SK-N-SH treated with all-trans-retinoic acid at 6 μM for 48 hours (cell line): Measurements from ENCODE around the gene FAM20B.
A peak's percentile ranks its signal among the peaks of the same experiment; 100 is the strongest.

Experiments used
- ATAC-seq: fragments of 200-7000 bp; cut with Tn5 transposase; 3 replicates; pipeline ENCODE4 v1.9.1; 2020; ENCODE audit warnings: mild to moderate bottlenecking, moderate library complexity
- ARNTL ChIP-seq: fragments of 450-650 bp; formaldehyde crosslinking; IDR thresholded peaks from 2 replicates; pipeline ENCODE4 v1.5.0; 2020; ENCODE audit warnings: low read depth, mild to moderate bottlenecking, moderate library complexity, borderline replicate concordance
- BACH2 ChIP-seq: fragments of 250-450 bp; sonication (Bioruptor Pico); IDR thresholded peaks from 2 replicates; pipeline ENCODE4 v1.9.0; 2021; ENCODE audit warnings: mild to moderate bottlenecking, borderline replicate concordance
- ESRRG ChIP-seq: fragments of 250-450 bp; sonication (Bioruptor Pico); IDR thresholded peaks from 2 replicates; pipeline ENCODE4 v1.6.1; 2021; ENCODE audit warnings: mild to moderate bottlenecking
- GLIS3 ChIP-seq: fragments of 250-450 bp; sonication (Bioruptor Pico); IDR thresholded peaks from 2 replicates; pipeline ENCODE4 v1.5.0; 2020; ENCODE audit warnings: mild to moderate bottlenecking, moderate library complexity
- ISL1 ChIP-seq: fragments of 250-450 bp; sonication (Bioruptor Pico); IDR thresholded peaks from 2 replicates; pipeline ENCODE4 v2.1.2; 2022; ENCODE audit warnings: mild to moderate bottlenecking, moderate library complexity
- OSR1 ChIP-seq: fragments of 250-450 bp; sonication (Bioruptor Pico); IDR thresholded peaks from 2 replicates; pipeline ENCODE4 v1.8.0; 2022; ENCODE audit warnings: moderate library complexity, mild to moderate bottlenecking, inconsistent platforms
- PPARA ChIP-seq: fragments of 250-450 bp; sonication (Bioruptor Pico); IDR thresholded peaks from 2 replicates; pipeline ENCODE4 v1.5.0; 2020; ENCODE audit warnings: mild to moderate bottlenecking, borderline replicate concordance
- RARB ChIP-seq: fragments of 250-450 bp; sonication (Bioruptor Pico); IDR thresholded peaks from 2 replicates; pipeline ENCODE4 v1.8.0; 2021; ENCODE audit warnings: mild to moderate bottlenecking, moderate library complexity
- SNAI2 ChIP-seq: fragments of 250-450 bp; sonication (Bioruptor Pico); IDR thresholded peaks from 2 replicates; pipeline ENCODE4 v1.5.0; 2020; ENCODE audit warnings: mild to moderate bottlenecking, moderate library complexity
- TCF4 ChIP-seq: fragments of 250-450 bp; sonication (Bioruptor Pico); IDR thresholded peaks from 2 replicates; pipeline ENCODE4 v1.8.0; 2021; ENCODE audit warnings: mild to moderate bottlenecking, moderate library complexity, borderline replicate concordance
- TOX ChIP-seq: fragments of 250-450 bp; sonication (Bioruptor Pico); IDR thresholded peaks from 2 replicates; pipeline ENCODE4 v1.8.0; 2021; ENCODE audit warnings: mild to moderate bottlenecking, moderate library complexity, borderline replicate concordance
- ZFP3 ChIP-seq: fragments of 250-450 bp; sonication (Bioruptor Pico); IDR thresholded peaks from 2 replicates; pipeline ENCODE4 v1.5.0; 2020; ENCODE audit warnings: mild to moderate bottlenecking, moderate library complexity
- ZFP30 ChIP-seq: fragments of 450-650 bp; formaldehyde crosslinking; IDR thresholded peaks from 2 replicates; pipeline ENCODE4 v1.5.0; 2022; ENCODE audit warnings: mild to moderate bottlenecking, moderate library complexity
- ZNF565 ChIP-seq: fragments of 450-650 bp; formaldehyde crosslinking; conservative IDR thresholded peaks from 2 replicates; pipeline ENCODE4 v1.5.0; 2020; ENCODE audit warnings: low read depth, mild to moderate bottlenecking, moderate library complexity
- ZNF70 ChIP-seq: fragments of 450-650 bp; formaldehyde crosslinking; IDR thresholded peaks from 2 replicates; pipeline ENCODE4 v1.5.0; 2020; ENCODE audit warnings: mild to moderate bottlenecking, moderate library complexity
- ZNF8 ChIP-seq: fragments of 450-650 bp; formaldehyde crosslinking; IDR thresholded peaks from 2 replicates; pipeline ENCODE4 v1.5.0; 2020; ENCODE audit warnings: mild to moderate bottlenecking, moderate library complexity
- TF ChIP-seq, protein P1 (sequence below): fragments of 250-450 bp; sonication (Bioruptor Pico); IDR thresholded peaks from 2 replicates; pipeline ENCODE4 v1.5.0; 2020; ENCODE audit warnings: mild to moderate bottlenecking, moderate library complexity
- TF ChIP-seq, protein P2 (sequence below): fragments of 250-450 bp; sonication (Bioruptor Pico); IDR thresholded peaks from 2 replicates; pipeline ENCODE4 v1.8.0; 2021; ENCODE audit warnings: low read depth, mild to moderate bottlenecking, moderate library complexity, borderline replicate concordance
- TF ChIP-seq, protein P3 (sequence below): fragments of 250-450 bp; sonication (Bioruptor Pico); IDR thresholded peaks from 2 replicates; pipeline ENCODE4 v1.5.1; 2021; ENCODE audit warnings: mild to moderate bottlenecking, moderate library complexity

FAM20B gene

DNA sequence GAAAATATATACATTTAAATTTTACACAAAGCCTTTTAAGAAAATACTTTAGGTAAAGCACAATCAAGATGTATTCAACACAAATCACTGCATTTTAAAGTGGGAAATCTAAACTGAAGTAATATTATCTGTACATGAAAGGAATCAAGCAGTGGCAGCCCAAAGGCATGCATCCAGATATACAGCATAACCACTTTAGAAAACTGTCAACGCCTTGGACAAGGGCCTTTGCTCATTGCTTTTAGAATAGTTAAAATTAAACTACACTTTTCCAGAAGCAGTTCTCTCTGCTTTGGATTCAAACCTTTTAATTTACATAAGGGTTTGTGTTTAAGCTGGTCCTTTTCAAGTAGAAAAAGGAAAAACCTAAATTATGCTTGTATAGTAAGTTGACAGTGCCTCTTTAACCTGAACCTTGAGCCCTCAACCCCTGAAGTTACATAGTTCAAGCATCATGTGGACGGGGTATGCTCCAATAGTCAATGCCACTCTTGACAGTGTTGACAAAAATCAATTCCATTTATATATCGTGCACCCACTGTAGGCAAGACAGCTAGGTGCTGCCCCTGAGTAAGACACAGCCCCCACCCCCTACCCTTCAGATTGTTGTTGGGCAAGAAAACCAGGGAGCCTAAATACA lies 79.0 kb downstream of the FAM20B start:
- no peak for ATAC-seq
- TF ChIP-seq BACH2 (CRISPR knock-in tag) (no peak), ESRRG (CRISPR knock-in tag) (no peak)
- TF ChIP-seq, protein P1, sequence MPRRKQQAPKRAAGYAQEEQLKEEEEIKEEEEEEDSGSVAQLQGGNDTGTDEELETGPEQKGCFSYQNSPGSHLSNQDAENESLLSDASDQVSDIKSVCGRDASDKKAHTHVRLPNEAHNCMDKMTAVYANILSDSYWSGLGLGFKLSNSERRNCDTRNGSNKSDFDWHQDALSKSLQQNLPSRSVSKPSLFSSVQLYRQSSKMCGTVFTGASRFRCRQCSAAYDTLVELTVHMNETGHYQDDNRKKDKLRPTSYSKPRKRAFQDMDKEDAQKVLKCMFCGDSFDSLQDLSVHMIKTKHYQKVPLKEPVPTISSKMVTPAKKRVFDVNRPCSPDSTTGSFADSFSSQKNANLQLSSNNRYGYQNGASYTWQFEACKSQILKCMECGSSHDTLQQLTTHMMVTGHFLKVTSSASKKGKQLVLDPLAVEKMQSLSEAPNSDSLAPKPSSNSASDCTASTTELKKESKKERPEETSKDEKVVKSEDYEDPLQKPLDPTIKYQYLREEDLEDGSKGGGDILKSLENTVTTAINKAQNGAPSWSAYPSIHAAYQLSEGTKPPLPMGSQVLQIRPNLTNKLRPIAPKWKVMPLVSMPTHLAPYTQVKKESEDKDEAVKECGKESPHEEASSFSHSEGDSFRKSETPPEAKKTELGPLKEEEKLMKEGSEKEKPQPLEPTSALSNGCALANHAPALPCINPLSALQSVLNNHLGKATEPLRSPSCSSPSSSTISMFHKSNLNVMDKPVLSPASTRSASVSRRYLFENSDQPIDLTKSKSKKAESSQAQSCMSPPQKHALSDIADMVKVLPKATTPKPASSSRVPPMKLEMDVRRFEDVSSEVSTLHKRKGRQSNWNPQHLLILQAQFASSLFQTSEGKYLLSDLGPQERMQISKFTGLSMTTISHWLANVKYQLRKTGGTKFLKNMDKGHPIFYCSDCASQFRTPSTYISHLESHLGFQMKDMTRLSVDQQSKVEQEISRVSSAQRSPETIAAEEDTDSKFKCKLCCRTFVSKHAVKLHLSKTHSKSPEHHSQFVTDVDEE (CRISPR knock-in tag), result no peak
- TF ChIP-seq, protein P2, sequence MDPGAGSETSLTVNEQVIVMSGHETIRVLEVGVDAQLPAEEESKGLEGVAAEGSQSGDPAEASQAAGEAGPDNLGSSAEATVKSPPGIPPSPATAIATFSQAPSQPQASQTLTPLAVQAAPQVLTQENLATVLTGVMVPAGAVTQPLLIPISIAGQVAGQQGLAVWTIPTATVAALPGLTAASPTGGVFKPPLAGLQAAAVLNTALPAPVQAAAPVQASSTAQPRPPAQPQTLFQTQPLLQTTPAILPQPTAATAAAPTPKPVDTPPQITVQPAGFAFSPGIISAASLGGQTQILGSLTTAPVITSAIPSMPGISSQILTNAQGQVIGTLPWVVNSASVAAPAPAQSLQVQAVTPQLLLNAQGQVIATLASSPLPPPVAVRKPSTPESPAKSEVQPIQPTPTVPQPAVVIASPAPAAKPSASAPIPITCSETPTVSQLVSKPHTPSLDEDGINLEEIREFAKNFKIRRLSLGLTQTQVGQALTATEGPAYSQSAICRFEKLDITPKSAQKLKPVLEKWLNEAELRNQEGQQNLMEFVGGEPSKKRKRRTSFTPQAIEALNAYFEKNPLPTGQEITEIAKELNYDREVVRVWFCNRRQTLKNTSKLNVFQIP (CRISPR knock-in tag), result no peak

DNA sequence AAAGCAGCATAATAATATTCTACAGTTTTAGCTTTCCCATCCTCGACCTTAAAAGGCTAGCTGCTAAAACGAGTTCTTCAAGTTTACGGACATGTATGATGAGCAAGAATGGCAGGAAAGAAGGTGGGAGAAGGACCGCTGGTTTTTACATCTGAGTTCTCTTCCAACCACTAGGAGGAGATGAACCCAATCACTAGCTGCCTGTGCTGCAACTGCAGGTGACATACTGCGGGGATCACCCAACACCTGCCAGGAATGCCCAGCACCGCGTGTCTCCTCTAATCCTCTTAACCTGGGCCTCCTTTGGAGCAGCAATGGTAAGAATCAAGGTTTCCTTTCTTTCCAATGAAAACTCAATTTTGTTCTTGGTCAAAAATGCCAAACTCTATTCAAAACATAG lies 79.7 kb downstream of the FAM20B start:
- peak; percentile 28; the same call in 2 of the 3 replicates for ATAC-seq
- no peak for TF ChIP-seq TOX (CRISPR knock-in tag)
- TF ChIP-seq GLIS3 (CRISPR knock-in tag), result no peak
- TF ChIP-seq SNAI2 (CRISPR knock-in tag), result no peak
- no peak for TF ChIP-seq ARNTL (CRISPR knock-in tag)
- no peak for TF ChIP-seq ZNF565 (CRISPR knock-in tag)
- TF ChIP-seq RARB (CRISPR knock-in tag), result no peak
- no peak for TF ChIP-seq BACH2 (CRISPR knock-in tag)
- TF ChIP-seq ZFP30 (CRISPR knock-in tag), result no peak
- TF ChIP-seq ZFP3 (CRISPR knock-in tag), result no peak
- TF ChIP-seq ZNF8 (CRISPR knock-in tag), result no peak
- TF ChIP-seq, protein P3, sequence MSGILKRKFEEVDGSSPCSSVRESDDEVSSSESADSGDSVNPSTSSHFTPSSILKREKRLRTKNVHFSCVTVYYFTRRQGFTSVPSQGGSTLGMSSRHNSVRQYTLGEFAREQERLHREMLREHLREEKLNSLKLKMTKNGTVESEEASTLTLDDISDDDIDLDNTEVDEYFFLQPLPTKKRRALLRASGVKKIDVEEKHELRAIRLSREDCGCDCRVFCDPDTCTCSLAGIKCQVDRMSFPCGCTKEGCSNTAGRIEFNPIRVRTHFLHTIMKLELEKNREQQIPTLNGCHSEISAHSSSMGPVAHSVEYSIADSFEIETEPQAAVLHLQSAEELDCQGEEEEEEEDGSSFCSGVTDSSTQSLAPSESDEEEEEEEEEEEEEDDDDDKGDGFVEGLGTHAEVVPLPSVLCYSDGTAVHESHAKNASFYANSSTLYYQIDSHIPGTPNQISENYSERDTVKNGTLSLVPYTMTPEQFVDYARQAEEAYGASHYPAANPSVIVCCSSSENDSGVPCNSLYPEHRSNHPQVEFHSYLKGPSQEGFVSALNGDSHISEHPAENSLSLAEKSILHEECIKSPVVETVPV (CRISPR knock-in tag), result no peak
- TF ChIP-seq OSR1 (CRISPR knock-in tag), result no peak
- no peak for TF ChIP-seq ESRRG (CRISPR knock-in tag)
- no peak for TF ChIP-seq PPARA (CRISPR knock-in tag)
- TF ChIP-seq TCF4 (CRISPR knock-in tag), result no peak
- TF ChIP-seq ZNF70 (CRISPR knock-in tag), result no peak
- TF ChIP-seq, protein P1 (CRISPR knock-in tag), result no peak
- TF ChIP-seq ISL1 (CRISPR knock-in tag), result no peak

DNA sequence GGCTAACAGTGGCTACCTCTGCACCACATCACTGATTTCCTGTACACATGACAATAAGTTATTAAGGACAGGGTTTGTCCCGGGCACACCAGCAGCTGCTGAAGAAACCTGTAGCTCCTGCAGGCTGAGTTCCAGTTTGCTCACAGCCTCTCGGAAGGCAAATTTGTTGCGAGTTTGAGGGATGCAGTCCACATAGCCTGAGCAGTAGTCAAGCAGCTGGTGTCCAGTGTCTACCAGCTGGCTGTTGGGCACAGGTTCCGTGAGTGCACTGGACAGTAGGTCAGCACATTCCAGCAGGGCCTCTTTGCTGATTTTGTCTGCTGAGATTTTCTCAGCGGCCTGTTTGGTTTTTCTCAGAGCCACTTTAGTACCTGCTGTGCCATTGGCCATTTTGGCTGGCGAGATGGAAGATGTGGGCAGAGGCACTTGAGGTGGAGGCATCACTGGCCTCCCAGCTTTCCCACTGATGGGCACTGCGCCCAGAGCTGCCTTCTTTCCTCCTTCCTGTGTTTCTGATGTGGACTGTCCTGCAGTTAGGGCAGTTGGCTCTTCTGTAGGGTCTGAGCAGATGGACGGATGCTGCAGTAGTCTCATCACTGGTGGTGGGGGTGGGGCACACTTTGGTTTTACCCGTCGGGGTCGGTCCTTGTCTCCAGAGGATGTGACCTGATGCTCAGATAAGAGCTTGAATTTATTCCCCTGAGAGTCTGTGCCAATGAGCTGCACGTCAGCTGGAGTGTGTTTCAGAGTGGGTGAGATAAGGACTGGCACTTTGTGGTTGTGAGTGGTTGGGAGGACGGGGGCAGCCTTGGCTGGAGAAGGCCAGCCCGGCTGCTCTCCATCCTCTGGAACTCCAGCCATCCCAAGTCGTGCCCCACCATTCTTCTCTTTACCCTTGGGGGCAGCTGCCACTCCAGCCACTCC lies 82.3 kb downstream of the FAM20B start:
- TF ChIP-seq, protein P3 (CRISPR knock-in tag), result no peak
- TF ChIP-seq, protein P1 (CRISPR knock-in tag), result peak; percentile 30; the same call in 1 of the 2 replicates
- ATAC-seq, result peak; percentile 24
